GM20431 (cell line): Measurements from ENCODE around the gene IFT43.

Experiments used
- in situ Hi-C: fragments of 300-500 bp; cut with MseI, MboI; formaldehyde crosslinking; loops from one replicate; pipeline ENCODE4 v1.15.0; 2020; ENCODE audit warnings: low sequenced_read_pairs; ENCODE audit not compliant: unreplicated experiment

Gene IFT43

DNA sequence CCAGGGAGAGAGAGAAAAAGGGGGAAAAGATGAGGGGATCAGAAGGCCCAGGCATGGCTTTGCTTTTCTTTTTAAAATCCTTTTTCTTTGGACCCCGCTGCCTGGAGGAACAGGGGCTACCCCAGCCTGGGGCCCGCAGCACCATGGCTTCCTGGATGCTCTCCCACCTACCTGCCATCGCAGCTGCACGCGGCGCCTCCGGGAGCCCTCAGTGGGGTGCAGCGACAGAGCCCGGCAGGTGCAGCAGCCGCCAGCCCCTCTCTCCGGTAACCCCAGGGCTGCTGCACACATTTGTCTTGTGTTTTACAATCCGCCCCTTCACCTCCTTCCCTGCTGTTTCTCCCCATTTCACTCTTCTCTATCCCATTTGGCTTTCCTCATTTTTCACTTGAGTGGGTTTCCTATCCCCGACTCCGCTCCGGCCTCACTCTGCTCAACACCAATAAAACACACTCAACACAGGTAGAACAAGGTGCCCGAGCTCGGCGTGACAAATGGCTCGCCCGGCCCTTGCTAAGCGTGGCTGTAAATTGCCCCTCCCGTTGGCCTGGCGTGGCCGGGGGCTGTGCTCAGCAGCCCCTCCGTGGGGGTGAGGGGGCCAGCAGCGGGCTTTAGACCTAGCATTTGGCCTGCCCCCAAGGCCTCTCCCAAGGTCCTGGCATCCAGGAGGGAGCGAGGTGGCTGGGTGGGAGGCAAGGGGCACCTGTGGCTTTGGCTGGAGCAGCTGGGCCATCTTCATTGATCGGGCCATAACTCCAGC is 113.5 kb downstream of the IFT43 start:
- in situ Hi-C loops: no loop called here

- in situ Hi-C loops: no loop called here
Measured at GRCh38 chr14:76100236-76100635, 114.7 kb downstream of the IFT43 start.

DNA sequence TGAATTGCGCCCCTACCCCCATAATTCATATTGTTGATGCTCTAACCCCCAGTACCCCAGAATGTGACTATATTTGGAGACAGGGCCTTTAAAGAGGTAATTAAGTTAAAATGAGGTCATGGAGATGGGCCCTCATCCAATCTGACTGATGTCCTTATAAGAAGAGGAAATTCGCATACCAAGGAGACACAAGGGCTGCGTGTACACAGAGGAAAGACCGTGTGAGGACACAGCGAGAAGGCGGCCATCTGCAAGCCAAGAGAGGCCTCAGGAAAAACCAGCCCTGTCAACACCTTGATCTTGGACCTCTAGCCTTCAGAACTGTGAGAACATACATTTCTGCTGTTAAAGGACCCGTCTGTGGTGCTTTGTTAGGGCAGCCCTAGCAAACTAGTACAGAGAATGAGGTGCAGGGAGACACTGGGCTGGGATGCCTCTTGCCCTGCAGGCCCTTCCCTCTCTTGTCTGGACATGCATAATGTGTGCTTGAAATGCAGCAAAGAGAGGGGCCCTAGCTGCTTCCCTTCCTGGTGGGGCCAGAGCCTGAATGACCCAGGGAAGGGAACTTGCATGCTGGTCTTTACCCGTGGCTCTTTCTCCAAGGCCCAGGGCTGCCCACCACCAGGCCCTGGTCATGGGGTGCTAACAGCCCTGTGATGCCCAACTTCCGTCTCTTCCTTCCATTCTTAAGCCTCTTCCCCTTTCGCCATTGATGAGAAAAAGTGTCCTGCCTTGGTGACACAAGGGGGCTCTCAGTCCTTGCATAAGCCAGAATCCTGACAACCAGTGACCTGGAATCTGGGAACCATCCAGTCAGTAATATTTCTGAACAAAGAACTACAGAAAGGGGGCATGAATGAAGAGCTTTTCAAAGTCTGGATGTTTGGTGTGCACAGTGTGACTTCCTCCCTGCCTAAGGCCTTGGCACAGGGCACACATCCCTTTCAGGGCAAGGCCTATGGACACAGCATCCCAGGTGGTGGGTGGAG is 116.1 kb downstream of the IFT43 start:
- in situ Hi-C loops: no loop called here

GRCh38 chr14:76104802-76105355 is 119.3 kb downstream of the IFT43 start:
- in situ Hi-C loops: no loop called here

- in situ Hi-C loops: no loop called here
Measured at GRCh38 chr14:76106188-76106587, 120.6 kb downstream of the IFT43 start.

DNA sequence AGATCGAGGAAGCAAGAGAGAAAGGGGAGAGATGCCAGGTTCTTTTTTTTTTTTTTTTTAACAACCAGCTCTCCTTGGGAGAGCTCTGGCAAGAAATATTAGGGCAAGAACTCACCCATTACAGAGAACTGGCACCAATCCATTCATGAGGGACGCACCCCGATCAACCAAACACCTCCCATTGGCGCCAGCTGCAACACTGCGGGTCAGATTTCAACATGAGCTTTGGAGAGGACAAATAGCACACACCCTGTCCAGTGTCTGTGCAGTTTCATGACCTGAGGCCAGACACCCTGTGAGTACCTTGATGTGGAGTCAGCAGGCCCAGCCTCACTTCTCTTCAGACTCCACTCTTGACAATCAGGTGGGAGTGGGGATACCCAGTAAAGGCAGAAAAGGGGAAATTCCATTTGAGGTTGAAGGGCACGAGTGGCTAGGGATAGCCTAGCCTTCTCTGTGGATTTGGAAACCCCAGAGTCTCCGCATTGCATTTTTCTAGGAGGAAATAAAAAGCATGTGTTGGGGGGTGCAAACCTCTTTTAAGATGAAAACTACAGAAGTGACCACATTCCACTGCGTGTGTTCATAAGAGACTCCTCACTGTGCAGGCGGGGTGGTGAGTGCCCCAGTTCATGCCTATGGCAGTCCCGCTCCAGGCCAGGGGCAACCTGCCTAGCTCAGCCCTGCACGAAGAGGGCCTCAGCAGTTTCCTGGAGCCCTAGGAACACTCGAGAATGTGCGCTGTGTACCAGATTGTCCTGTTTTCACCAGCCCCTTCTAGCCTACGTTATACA is 123.7 kb downstream of the IFT43 start:
- in situ Hi-C loops: no loop called here

GRCh38 chr14:76112889-76113624 is 127.5 kb downstream of the IFT43 start:
- in situ Hi-C loops: no loop called here

GRCh38 chr14:76113691-76114090 is 128.1 kb downstream of the IFT43 start:
- in situ Hi-C loops: no loop called here

DNA sequence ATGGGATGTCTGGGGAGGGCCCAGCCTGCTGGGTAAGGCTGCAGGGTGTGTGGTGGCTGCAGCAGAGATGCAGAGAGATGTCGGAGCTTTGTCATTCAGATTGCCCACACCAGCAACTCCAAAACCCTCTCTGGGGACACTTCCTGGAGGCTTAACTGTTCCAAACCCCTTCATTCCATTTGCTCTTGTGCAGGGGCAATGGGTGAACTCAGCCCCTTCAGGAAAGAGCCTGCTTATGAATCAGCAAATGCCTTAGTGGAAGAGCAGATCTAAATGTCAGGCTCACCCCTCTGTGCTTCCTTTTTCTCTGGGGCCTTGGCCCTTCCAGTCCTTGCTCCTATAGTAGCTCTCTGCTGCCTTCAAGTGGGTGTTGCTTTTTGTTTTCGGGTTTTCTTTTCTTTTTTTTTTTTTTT is 129.5 kb downstream of the IFT43 start:
- in situ Hi-C loops: no loop called here

DNA sequence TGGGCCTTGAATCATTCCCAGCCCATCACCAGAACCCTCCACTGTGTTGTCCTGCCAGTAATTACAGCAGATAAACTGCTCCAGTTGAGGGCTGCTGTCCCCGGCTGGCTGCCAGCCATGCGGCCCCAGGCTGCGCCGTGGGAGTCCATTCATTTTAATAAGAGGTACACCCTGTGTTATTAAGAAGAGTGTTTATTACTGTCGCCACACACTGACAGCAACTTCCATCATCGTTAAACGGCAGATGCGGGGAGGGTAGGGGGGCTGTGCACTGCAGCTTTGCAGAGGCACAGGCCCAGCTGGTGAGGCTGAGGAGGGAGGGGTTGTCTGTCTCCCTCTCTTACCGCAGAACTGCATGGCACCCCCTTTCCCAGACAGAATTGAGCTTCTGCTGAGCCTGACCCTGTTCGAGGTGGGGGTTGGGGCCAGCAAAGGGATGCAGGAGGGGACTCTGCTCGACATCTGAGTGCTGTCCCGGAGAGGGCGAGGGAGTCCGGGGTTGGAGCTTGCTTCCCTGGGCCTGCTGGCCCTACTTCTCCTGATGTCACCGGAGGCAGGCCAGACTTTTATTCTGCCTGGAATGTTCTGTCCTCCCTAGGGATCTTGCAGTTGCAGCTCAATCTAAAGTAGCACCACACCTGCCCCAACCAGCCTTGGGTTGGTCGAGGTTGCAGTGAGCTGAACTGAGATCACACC is 132.4 kb downstream of the IFT43 start:
- in situ Hi-C loops: no loop called here

DNA sequence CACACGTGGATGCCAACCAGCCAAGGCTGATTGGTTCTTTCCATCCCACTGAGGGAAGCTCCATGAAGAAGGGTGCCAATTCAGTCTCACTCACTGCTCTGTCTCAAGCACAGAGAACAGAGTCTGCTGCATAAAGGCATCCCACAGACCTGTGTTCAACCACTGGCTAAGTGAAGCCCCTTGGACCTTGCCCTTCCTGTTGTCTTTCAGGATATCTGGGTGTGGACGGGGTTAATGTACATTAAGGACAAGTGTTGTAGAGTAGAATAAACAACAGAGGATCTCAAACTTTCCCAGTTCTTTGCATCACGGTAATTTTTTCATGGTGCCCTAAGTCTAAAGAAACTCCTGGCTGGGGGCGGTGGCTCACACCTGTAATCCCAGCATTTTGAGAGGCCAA is 133.0 kb downstream of the IFT43 start:
- in situ Hi-C loops: no loop called here

- in situ Hi-C loops: no loop called here
Measured at GRCh38 chr14:76121089-76121748, 135.7 kb downstream of the IFT43 start.

GRCh38 chr14:76123426-76124225 is 138.1 kb downstream of the IFT43 start:
- in situ Hi-C loops: no loop called here

DNA sequence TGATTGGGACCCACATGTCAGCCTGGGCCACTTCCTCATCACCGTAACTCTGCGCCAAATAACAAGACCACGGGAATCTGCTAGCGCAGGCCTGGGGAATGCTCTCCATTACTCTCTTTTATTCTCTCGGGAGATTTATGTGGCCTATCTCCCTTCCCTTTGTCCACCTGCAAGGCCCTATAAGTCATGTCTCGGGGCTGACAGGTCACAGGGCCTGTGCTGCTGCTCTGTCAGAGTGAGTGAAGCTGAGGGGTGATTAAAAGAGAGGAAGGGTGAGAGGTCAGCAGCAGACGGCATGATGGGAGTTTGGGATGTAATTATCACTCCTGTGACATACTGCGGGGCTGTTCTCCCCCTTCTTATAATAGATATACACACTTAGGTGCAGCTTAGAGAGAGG is 139.9 kb downstream of the IFT43 start:
- in situ Hi-C loops: no loop called here

GRCh38 chr14:76126076-76126475 is 140.5 kb downstream of the IFT43 start:
- in situ Hi-C loops: no loop called here

- in situ Hi-C loops: no loop called here
Measured at GRCh38 chr14:76129851-76130576, 144.5 kb downstream of the IFT43 start.
